Breast epithelium (tissue), 3 donors: ENCODE data around the gene TGM3.
"Not testable (repeated sequence)": the region's sequence is repeated elsewhere in the genome, so short reads cannot be mapped to it uniquely, and the experiment has no call there.

Experiments used
- CTCF ChIP-seq, 3 donors: fragments of 450-650 bp; IDR thresholded peaks; one replicate each; pipeline ENCODE4 v1.5.1; 2016 to 2017; ENCODE audit warnings: antibody characterized with exemption in 3 of 3, mild to moderate bottlenecking in 3 of 3, moderate library complexity in 3 of 3
- POLR2A ChIP-seq: fragments of 450-650 bp; IDR thresholded peaks from one replicate; pipeline ENCODE4 v1.6.1; 2016; ENCODE audit warnings: antibody characterized with exemption, mild to moderate bottlenecking, moderate library complexity
- POLR2AphosphoS5 ChIP-seq, 3 donors: sonication (generic); formaldehyde crosslinking; IDR thresholded peaks; one replicate each; pipeline ENCODE4 v1.6.1; 2017; ENCODE audit warnings: antibody characterized with exemption in 3 of 3

GRCh38 chr20:2264621-2265374, 31.0 kb upstream of the TGM3 start:
- TF ChIP-seq CTCF (IDR thresholded peaks at IDR 0.05); POLR2A; POLR2AphosphoS5 (IDR thresholded peaks at IDR 0.05): not testable (repeated sequence)
